ENCODE data around the gene SORBS2. TPM values are rescaled to one million over a fixed set of nuclear protein-coding genes. Genes with fewer than 3 reads are reported as not detected.

The SORBS2 gene
- total RNA-seq, 5 donors from 2014 or later (not counting 1 experiment from before 2014, with no cell fraction given) = 0.15 to 1.9 (median 0.98) TPM; not detected in 1

DNA sequence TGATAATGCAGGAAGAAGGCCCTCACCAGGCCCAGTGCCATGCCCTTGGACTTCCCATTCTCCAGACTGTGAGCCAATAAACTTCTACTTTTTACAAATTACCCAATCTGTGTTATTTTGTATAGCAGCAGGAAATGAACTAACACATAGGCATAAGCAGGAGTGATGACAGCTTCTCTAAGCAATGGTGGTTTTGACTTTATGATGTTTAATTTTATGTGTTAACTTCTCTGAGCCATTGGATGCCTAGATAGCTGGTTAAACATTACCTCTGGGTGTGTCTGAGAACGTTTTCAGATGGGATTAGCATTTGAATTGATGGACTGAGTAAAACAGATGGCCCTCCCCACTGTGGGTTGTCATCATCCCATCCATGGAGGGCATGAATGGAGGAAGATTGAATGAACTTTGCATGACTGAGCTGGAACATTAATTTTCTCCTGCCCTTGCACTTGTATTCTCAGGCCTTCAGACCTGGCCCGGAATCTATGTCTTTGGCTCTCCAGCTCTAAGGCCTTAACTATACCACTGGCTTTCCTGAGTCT is 262.8 kb downstream of the SORBS2 start:
- Mint-ChIP-seq H3K36me3 (no peaks in the 10 kb centered on the region), H3K27me3 (peaks cover 0 to 4% of the 10 kb centered on the region in 2 donors), H3K27ac (no peak overlapping the region), H3K9me3 (no peaks in the 10 kb centered on the region), H3K4me1 (no peaks in the 10 kb centered on the region), H3K4me3 (no peak overlapping the region)
- 100% methylated on average over 1 of the region's 2 CpGs for WGBS (ENCODE audit: insufficient coverage)
- Histone ChIP-seq H3K4me1 (ENCODE audit: control insufficient read depth in 1 of 2, extremely low read depth in 1 of 2, insufficient read depth in 2 of 2, low read length in 2 of 2) (no peaks in the 10 kb centered on the region), H3K36me3 (ENCODE audit: control insufficient read depth in 2 of 2, extremely low read depth in 1 of 2, insufficient read depth in 1 of 2, low read length in 1 of 2) (no peaks in the 10 kb centered on the region), H3K27ac (ENCODE audit: low read length) (no peak overlapping the region), H3K9me3 (no peaks in the 10 kb centered on the region), H3K27me3 (replicated peaks in 1 of 2; ENCODE audit: control insufficient read depth in 2 of 2, extremely low read depth in 1 of 2, insufficient read depth in 2 of 2, low read length in 1 of 2) (peaks cover 0 to 3% of the 10 kb centered on the region in 2 experiments), H3K4me3 (ENCODE audit: control insufficient read depth in 1 of 2, extremely low read depth in 1 of 2, low read length in 1 of 2) (no peak overlapping the region)
- ChIA-PET POLR2A (no interaction called here), CTCF (no interaction called here)
- ATAC-seq (replicated peaks in 1 of 4) (no peak), DNase-seq (no peak)

DNA sequence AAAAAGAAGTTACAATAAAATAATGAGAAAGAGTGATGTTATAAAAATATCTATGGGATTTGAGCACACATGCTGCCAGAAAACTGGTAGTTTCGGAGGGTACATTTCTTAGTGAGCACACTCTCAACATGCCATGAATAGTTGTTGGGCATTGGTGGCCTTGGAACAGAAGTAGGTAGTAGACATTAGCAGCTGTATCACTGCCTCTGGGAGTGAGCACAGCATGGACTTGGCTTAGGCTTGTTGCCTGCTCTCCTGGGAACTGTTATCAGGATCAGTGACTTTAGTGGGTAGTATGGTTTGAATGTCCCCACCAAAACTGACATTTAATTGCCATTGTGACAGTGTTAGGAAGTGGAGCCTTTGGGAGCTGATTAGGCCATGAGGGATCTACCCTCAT is 263.4 kb downstream of the SORBS2 start:
- no peaks in the 10 kb centered on the region for H3K9me3 ChIP-seq
- WGBS (ENCODE audit: insufficient coverage) = 100% methylated on average over 1 of the region's 1 CpG
- Mint-ChIP-seq H3K27me3 (peaks cover 0 to 4% of the 10 kb centered on the region in 2 donors), H3K9me3 (no peaks in the 10 kb centered on the region), H3K4me3 (no peak overlapping the region), H3K27ac (no peak overlapping the region), H3K36me3 (no peaks in the 10 kb centered on the region), H3K4me1 (no peaks in the 10 kb centered on the region)
- H3K27me3 ChIP-seq (replicated peaks in 1 of 2; ENCODE audit: control insufficient read depth in 2 of 2, extremely low read depth in 1 of 2, insufficient read depth in 2 of 2, low read length in 1 of 2) = peaks cover 0 to 1% of the 10 kb centered on the region in 2 experiments
- ATAC-seq (replicated peaks in 1 of 4) (no peak), DNase-seq (no peak)
- H3K4me1 ChIP-seq (ENCODE audit: control insufficient read depth in 1 of 2, extremely low read depth in 1 of 2, insufficient read depth in 2 of 2, low read length in 2 of 2) = no peaks in the 10 kb centered on the region
- ChIA-PET CTCF (no interaction called here), POLR2A (no interaction called here)
- H3K27ac ChIP-seq (ENCODE audit: low read length) = no peak overlapping the region
- no peaks in the 10 kb centered on the region for H3K36me3 ChIP-seq (ENCODE audit: control insufficient read depth in 2 of 2, extremely low read depth in 1 of 2, insufficient read depth in 1 of 2, low read length in 1 of 2)
- H3K4me3 ChIP-seq (ENCODE audit: control insufficient read depth in 1 of 2, extremely low read depth in 1 of 2, low read length in 1 of 2) = no peak overlapping the region

DNA sequence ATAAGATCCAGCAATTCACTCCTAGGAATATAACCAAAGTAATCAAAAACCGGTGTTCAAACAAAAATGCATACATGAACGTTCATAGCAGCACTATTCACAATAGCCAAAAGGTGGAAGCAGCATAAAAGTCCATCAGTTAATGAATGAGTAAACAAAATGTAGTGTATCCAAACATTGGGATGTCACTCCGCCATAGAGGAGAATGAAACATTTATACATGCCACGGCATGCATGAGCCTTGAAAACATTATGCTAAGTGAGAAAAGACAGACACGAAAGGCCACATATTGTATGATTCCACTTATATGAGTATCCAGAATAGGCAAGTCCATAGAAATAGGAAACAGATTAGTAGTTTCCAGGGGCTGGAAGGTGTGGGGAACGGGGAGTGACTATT is 265.7 kb downstream of the SORBS2 start:
- H3K4me3 Mint-ChIP-seq = no peak overlapping the region
- H3K36me3 ChIP-seq (ENCODE audit: control insufficient read depth in 2 of 2, extremely low read depth in 1 of 2, insufficient read depth in 1 of 2, low read length in 1 of 2) = no peaks in the 10 kb centered on the region
- no peaks in the 10 kb centered on the region for H3K9me3 ChIP-seq
- no peak overlapping the region for H3K4me3 ChIP-seq (ENCODE audit: control insufficient read depth in 1 of 2, extremely low read depth in 1 of 2, low read length in 1 of 2)
- H3K36me3 Mint-ChIP-seq = no peaks in the 10 kb centered on the region
- no peak overlapping the region for H3K27ac ChIP-seq (ENCODE audit: low read length)
- peaks cover 0 to 5% of the 10 kb centered on the region in 2 experiments for H3K27me3 ChIP-seq (replicated peaks in 1 of 2; ENCODE audit: control insufficient read depth in 2 of 2, extremely low read depth in 1 of 2, insufficient read depth in 2 of 2, low read length in 1 of 2)
- H3K9me3 Mint-ChIP-seq = no peaks in the 10 kb centered on the region
- ATAC-seq (replicated peaks in 1 of 4) = no peak
- ChIA-PET POLR2A (no interaction called here), CTCF (no interaction called here)
- peaks cover 15 to 16% of the 10 kb centered on the region in 2 donors for H3K27me3 Mint-ChIP-seq
- no peaks in the 10 kb centered on the region for H3K4me1 Mint-ChIP-seq
- H3K4me1 ChIP-seq (ENCODE audit: control insufficient read depth in 1 of 2, extremely low read depth in 1 of 2, insufficient read depth in 2 of 2, low read length in 2 of 2) = no peaks in the 10 kb centered on the region
- 84% methylated on average over 4 of the region's 6 CpGs for WGBS (ENCODE audit: insufficient coverage)
- H3K27ac Mint-ChIP-seq = no peak overlapping the region
- no peak for DNase-seq

- H3K4me3 Mint-ChIP-seq = no peak overlapping the region
- ATAC-seq (replicated peaks in 1 of 4) (no peak), DNase-seq (no peak)
- 88% methylated on average over 14 of the region's 14 CpGs for WGBS (ENCODE audit: insufficient coverage)
- H3K4me1 ChIP-seq (ENCODE audit: control insufficient read depth in 1 of 2, extremely low read depth in 1 of 2, insufficient read depth in 2 of 2, low read length in 2 of 2) = no peaks in the 10 kb centered on the region
- H3K27ac Mint-ChIP-seq = no peak overlapping the region
- peaks cover 15 to 20% of the 10 kb centered on the region in 2 donors for H3K27me3 Mint-ChIP-seq
- no peak overlapping the region for H3K4me3 ChIP-seq (ENCODE audit: control insufficient read depth in 1 of 2, extremely low read depth in 1 of 2, low read length in 1 of 2)
- H3K9me3 ChIP-seq = no peaks in the 10 kb centered on the region
- H3K27ac ChIP-seq (ENCODE audit: low read length) = no peak overlapping the region
- no peaks in the 10 kb centered on the region for H3K36me3 Mint-ChIP-seq
- H3K36me3 ChIP-seq (ENCODE audit: control insufficient read depth in 2 of 2, extremely low read depth in 1 of 2, insufficient read depth in 1 of 2, low read length in 1 of 2) = no peaks in the 10 kb centered on the region
- H3K4me1 Mint-ChIP-seq = no peaks in the 10 kb centered on the region
- POLR2A ChIA-PET = no interaction called here
- peaks cover 8 to 9% of the 10 kb centered on the region in 2 experiments for H3K27me3 ChIP-seq (replicated peaks in 1 of 2; ENCODE audit: control insufficient read depth in 2 of 2, extremely low read depth in 1 of 2, insufficient read depth in 2 of 2, low read length in 1 of 2)
- no peaks in the 10 kb centered on the region for H3K9me3 Mint-ChIP-seq
- CTCF ChIA-PET = no interaction called here
These were observed 269.2 kb downstream of the SORBS2 start for GRCh38 chr4:185542626-185543315.

DNA sequence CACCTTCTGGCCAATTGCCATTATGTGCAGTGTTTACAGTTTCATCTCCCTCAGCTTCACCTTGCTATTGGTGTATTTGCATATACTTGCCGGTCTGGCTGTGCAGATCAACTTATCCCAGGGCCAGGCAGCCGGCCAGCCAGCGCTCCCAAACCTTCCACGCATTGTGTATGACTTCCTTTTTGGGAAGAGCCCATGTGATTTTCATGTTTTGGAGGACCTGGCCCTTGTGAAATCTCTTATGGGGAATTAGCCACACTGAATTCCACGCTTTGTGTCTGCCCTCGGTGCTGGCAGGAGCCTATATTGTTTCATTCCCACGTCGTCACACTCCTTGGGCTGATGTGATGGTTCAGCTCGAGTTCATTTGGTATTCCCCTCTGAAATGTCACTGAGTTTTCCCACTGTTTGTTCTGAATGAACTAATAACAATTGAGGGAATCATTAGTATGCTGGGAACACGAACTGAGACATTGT is 270.7 kb downstream of the SORBS2 start:
- WGBS (ENCODE audit: insufficient coverage) = 48% methylated on average over 9 of the region's 10 CpGs
- Histone ChIP-seq H3K27me3 (replicated peaks in 1 of 2; ENCODE audit: control insufficient read depth in 2 of 2, extremely low read depth in 1 of 2, insufficient read depth in 2 of 2, low read length in 1 of 2) (peaks cover 14 to 16% of the 10 kb centered on the region in 2 experiments), H3K36me3 (ENCODE audit: control insufficient read depth in 2 of 2, extremely low read depth in 1 of 2, insufficient read depth in 1 of 2, low read length in 1 of 2) (no peaks in the 10 kb centered on the region), H3K27ac (ENCODE audit: low read length) (no peak overlapping the region), H3K4me1 (ENCODE audit: control insufficient read depth in 1 of 2, extremely low read depth in 1 of 2, insufficient read depth in 2 of 2, low read length in 2 of 2) (no peaks in the 10 kb centered on the region), H3K4me3 (ENCODE audit: control insufficient read depth in 1 of 2, extremely low read depth in 1 of 2, low read length in 1 of 2) (no peak overlapping the region), H3K9me3 (no peaks in the 10 kb centered on the region)
- no peaks in the 10 kb centered on the region for H3K9me3 Mint-ChIP-seq
- H3K36me3 Mint-ChIP-seq = no peaks in the 10 kb centered on the region
- H3K4me1 Mint-ChIP-seq = no peaks in the 10 kb centered on the region
- CTCF ChIA-PET = no interaction called here
- POLR2A ChIA-PET = no interaction called here
- no peak overlapping the region for H3K27ac Mint-ChIP-seq
- H3K27me3 Mint-ChIP-seq = peaks cover 21 to 26% of the 10 kb centered on the region in 2 donors
- no peak overlapping the region for H3K4me3 Mint-ChIP-seq
- DNase-seq (no peak), ATAC-seq (replicated peaks in 1 of 4) (no peak)

DNA sequence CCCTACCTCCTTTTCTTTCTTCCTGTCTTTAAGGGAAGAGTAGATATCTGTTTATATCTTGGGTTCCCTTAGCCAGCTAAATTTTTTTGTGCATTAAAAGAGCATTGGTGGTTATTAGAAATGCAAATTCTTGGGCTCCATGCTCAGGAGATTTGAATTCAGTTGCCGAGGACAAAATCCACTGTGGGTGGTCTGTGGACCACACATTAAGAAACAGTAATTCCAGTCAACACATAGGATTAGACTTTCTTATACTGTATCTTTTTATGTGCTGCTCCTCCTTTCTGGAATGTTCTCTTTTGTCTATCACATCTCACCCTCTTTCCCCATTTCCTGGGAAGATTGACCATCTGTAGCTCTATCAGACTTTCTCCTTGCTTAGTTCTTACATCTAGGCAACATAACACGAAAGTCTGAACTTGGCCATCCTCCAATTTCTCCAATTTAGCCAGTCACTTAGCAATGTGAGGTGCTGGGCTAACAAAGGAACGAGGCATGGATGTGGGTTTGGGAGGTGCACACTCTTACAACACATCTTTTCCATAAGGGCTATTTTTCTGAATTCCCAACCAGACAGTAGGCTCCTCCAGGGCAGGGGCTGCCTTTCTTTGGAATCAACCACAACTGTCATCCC is 271.4 kb downstream of the SORBS2 start:
- peaks cover 0 to 3% (median 3%) of the 10 kb centered on the region in 3 donors for H3K4me1 Mint-ChIP-seq
- DNase-seq = no peak
- H3K9me3 Mint-ChIP-seq = no peaks in the 10 kb centered on the region
- H3K36me3 ChIP-seq (ENCODE audit: control insufficient read depth in 2 of 2, extremely low read depth in 1 of 2, insufficient read depth in 1 of 2, low read length in 1 of 2) = no peaks in the 10 kb centered on the region
- no peak overlapping the region for H3K27ac Mint-ChIP-seq
- ChIA-PET CTCF (no interaction called here), POLR2A (no interaction called here)
- peaks cover 28 to 32% of the 10 kb centered on the region in 2 donors for H3K27me3 Mint-ChIP-seq
- ATAC-seq (replicated peaks in 1 of 4) = no peak
- H3K36me3 Mint-ChIP-seq = no peaks in the 10 kb centered on the region
- no peaks in the 10 kb centered on the region for H3K9me3 ChIP-seq
- H3K4me1 ChIP-seq (ENCODE audit: control insufficient read depth in 1 of 2, extremely low read depth in 1 of 2, insufficient read depth in 2 of 2, low read length in 2 of 2) = no peaks in the 10 kb centered on the region
- no peak overlapping the region for H3K27ac ChIP-seq (ENCODE audit: low read length)
- no peak overlapping the region for H3K4me3 ChIP-seq (ENCODE audit: control insufficient read depth in 1 of 2, extremely low read depth in 1 of 2, low read length in 1 of 2)
- H3K4me3 Mint-ChIP-seq = no peak overlapping the region
- peaks cover 18 to 20% of the 10 kb centered on the region in 2 experiments for H3K27me3 ChIP-seq (replicated peaks in 1 of 2; ENCODE audit: control insufficient read depth in 2 of 2, extremely low read depth in 1 of 2, insufficient read depth in 2 of 2, low read length in 1 of 2)
- 100% methylated on average over 1 of the region's 3 CpGs for WGBS (ENCODE audit: insufficient coverage)
